PC-3 (cell line): ENCODE measurements around the gene LHX4.

Experiments used
- EZH2 ChIP-seq: fragments of 300-600 bp; sonication (generic); IDR thresholded peaks from one replicate; pipeline ENCODE4 v1.6.1; 2017; ENCODE audit warnings: antibody characterized with exemption, mild to moderate bottlenecking, low read length; ENCODE audit not compliant: unreplicated experiment
- EZH2phosphoT487 ChIP-seq: fragments of 300-600 bp; sonication (generic); IDR thresholded peaks from 2 replicates; pipeline ENCODE4 v1.6.1; 2018; ENCODE audit warnings: mild to moderate bottlenecking, antibody characterized with exemption, low read length, borderline replicate concordance
- TF ChIP-seq, protein P1 (sequence below): fragments of 300-600 bp; sonication (generic); conservative IDR thresholded peaks from 2 replicates; pipeline ENCODE4 v1.5.1; 2017; ENCODE audit warnings: antibody characterized with exemption, low read depth, mild to moderate bottlenecking, low read length

DNA sequence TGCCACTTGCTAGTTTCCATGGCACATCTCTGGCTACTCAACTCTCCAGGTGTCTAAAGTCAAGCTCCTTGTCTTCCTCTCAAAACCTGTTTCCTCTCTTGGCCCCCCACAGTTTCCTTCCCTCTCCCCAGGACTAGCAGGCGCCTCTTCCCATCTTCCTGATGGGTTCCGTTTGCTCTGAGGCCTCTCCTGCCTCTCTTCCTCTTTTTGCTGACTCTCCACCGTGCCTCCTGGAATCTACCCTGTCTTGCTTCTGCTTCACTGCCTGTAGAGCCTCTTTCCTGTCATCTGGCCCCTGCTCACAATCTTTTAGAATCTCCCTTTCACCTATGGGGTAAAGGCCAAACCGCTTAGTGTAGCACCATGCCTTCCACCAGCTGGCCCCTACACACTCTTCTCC, 21.8 kb upstream of the LHX4 start:
- TF ChIP-seq, protein P1, sequence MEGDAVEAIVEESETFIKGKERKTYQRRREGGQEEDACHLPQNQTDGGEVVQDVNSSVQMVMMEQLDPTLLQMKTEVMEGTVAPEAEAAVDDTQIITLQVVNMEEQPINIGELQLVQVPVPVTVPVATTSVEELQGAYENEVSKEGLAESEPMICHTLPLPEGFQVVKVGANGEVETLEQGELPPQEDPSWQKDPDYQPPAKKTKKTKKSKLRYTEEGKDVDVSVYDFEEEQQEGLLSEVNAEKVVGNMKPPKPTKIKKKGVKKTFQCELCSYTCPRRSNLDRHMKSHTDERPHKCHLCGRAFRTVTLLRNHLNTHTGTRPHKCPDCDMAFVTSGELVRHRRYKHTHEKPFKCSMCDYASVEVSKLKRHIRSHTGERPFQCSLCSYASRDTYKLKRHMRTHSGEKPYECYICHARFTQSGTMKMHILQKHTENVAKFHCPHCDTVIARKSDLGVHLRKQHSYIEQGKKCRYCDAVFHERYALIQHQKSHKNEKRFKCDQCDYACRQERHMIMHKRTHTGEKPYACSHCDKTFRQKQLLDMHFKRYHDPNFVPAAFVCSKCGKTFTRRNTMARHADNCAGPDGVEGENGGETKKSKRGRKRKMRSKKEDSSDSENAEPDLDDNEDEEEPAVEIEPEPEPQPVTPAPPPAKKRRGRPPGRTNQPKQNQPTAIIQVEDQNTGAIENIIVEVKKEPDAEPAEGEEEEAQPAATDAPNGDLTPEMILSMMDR = no peak
- TF ChIP-seq EZH2 = no peak
- no peak for TF ChIP-seq EZH2phosphoT487
